HCT116 (cell line): ENCODE measurements around the gene SEPTIN12. TPM values are rescaled to one million over a fixed set of nuclear protein-coding genes. Genes with fewer than 3 reads are reported as not detected.
A peak's percentile ranks its signal among the peaks of the same experiment; 100 is the strongest.
"Not testable (repeated sequence)": the region's sequence is repeated elsewhere in the genome, so short reads cannot be mapped to it uniquely, and the experiment has no call there.

Experiments
- ATAC-seq: fragments of 200-7000 bp; cut with Tn5 transposase; 2 replicates; pipeline ENCODE4 v1.9.1; 2020; ENCODE audit warnings: mild to moderate bottlenecking, moderate library complexity
- BruUV-seq: library from RNA; stranded (reverse); fragments of 400-500 nt; replicated peaks from 2 replicates; lab custom pipeline; 2021; lab: Mats Ljungman, UMichigan
- CTCF ChIA-PET: fragments of 300-600 bp; sonication (Branson Sonifier 250); formaldehyde crosslinking; loops from one replicate; lab custom pipeline; 2021; ENCODE audit warnings: antibody characterized with exemption; lab: Charles Lee
- POLR2A ChIA-PET: fragments of 300-600, 350-600 bp; sonication (Branson Sonifier 250); formaldehyde crosslinking; loops from one replicate; lab custom pipeline; 2021; ENCODE audit warnings: antibody characterized with exemption; lab: Charles Lee
- RAD21 ChIA-PET, 2 experiments: fragments of 300-600 bp; sonication (Branson Sonifier 250); formaldehyde crosslinking; loops; one replicate each; lab custom pipeline; 2023; ENCODE audit warnings: low total read pairs in 2 of 2; ENCODE audit not compliant: uncharacterized antibody in 2 of 2, unreplicated experiment in 2 of 2, low non-redundant PET in 1 of 2; lab: Charles Lee
- DNase-seq: peaks from one replicate; pipeline ENCODE4 v3.0.0-alpha.2; 2010; ENCODE audit warnings: low read depth, low spot score
- H2AFZ ChIP-seq: fragments of 200-600 bp; shearing (Covaris generic), sonication (generic); 2 replicates; pipeline ENCODE4 v1.6.1; 2017; ENCODE audit warnings: low read depth, mixed run types, mixed read lengths, antibody characterized with exemption, low read length; ENCODE audit not compliant: poor library complexity, severe bottlenecking
- H3K27ac ChIP-seq: 2 replicates; pipeline ENCODE4 v1.5.1; 2012; ENCODE audit warnings: low read depth, low read length
- H3K27me3 ChIP-seq: fragments of 200-600 bp; sonication (generic); 2 replicates; pipeline ENCODE4 v1.6.1; 2016; ENCODE audit warnings: mixed run types, low read length, mixed read lengths; ENCODE audit not compliant: insufficient read depth
- H3K36me3 ChIP-seq, 2 experiments: fragments of 200-500 bp in 1 of 2; fragments of 200-600 bp in 1 of 2; sonication (Bioruptor generic) in 1 of 2; sonication (generic) in 1 of 2; 2 replicates each; pipeline versions ENCODE4 v1.5.1 to v1.6.1; 2014 to 2016; ENCODE audit warnings: low read length in 2 of 2, inconsistent platforms in 1 of 2, mixed read lengths in 1 of 2, mixed run types in 1 of 2; ENCODE audit not compliant: insufficient read depth in 2 of 2, control insufficient read depth in 1 of 2
- H3K4me1 ChIP-seq, 2 experiments: fragments of 200-600 bp in 1 of 2; sonication (generic) in 1 of 2; 2 replicates each; pipeline versions ENCODE4 v1.5.1 to v1.6.1; 2012 to 2017; ENCODE audit warnings: low read length in 2 of 2, inconsistent platforms in 1 of 2, mild to moderate bottlenecking in 1 of 2, mixed read lengths in 1 of 2, mixed run types in 1 of 2, moderate library complexity in 1 of 2; ENCODE audit not compliant: insufficient read depth in 2 of 2, control insufficient read depth in 1 of 2
- H3K4me2 ChIP-seq: fragments of 200-600 bp; sonication (generic); 2 replicates; pipeline ENCODE4 v1.6.1; 2017; ENCODE audit warnings: mixed run types, low read length, mixed read lengths
- H3K4me3 ChIP-seq, 2 experiments: fragments of 200-600 bp in 1 of 2; sonication (generic) in 1 of 2; replicated peaks in 1 of 2; 2 replicates each; pipeline ENCODE4 v1.5.1; 2011 to 2016; ENCODE audit warnings: low read length in 2 of 2, control low read depth in 1 of 2, low read depth in 1 of 2, mild to moderate bottlenecking in 1 of 2, mixed read lengths in 1 of 2, mixed run types in 1 of 2
- H3K79me2 ChIP-seq: fragments of 200-600 bp; sonication (generic); 2 replicates; pipeline ENCODE4 v1.6.1; 2017; ENCODE audit warnings: mild to moderate bottlenecking, mixed run types, low read length, moderate library complexity, mixed read lengths; ENCODE audit not compliant: insufficient read depth
- H3K9ac ChIP-seq: fragments of 200-600 bp; sonication (generic); 2 replicates; pipeline ENCODE4 v1.6.1; 2016; ENCODE audit warnings: low read length, mixed read lengths
- H3K9me2 ChIP-seq: fragments of 200-600 bp; sonication (generic), shearing (Covaris generic); 2 replicates; pipeline ENCODE4 v1.6.1; 2017; ENCODE audit warnings: mixed run types, mild to moderate bottlenecking, moderate library complexity; ENCODE audit not compliant: insufficient read depth
- H3K9me3 ChIP-seq, 2 experiments: fragments of 200-500 bp in 1 of 2; fragments of 200-600 bp in 1 of 2; sonication (Bioruptor generic) in 1 of 2; sonication (generic) in 1 of 2; 2 replicates each; pipeline ENCODE4 v1.6.1; 2014 to 2017; ENCODE audit warnings: low read length in 2 of 2, mixed read lengths in 2 of 2, inconsistent platforms in 1 of 2, low read depth in 1 of 2, mild to moderate bottlenecking in 1 of 2, mixed run types in 1 of 2, moderate library complexity in 1 of 2; ENCODE audit not compliant: control insufficient read depth in 1 of 2, insufficient read depth in 1 of 2
- H4K20me1 ChIP-seq: fragments of 200-600 bp; sonication (generic), shearing (Covaris generic); 2 replicates; pipeline ENCODE4 v1.6.1; 2017; ENCODE audit warnings: mixed run types, mild to moderate bottlenecking, moderate library complexity; ENCODE audit not compliant: insufficient read depth
- FOSL1 ChIP-seq: IDR thresholded peaks from 2 replicates; pipeline ENCODE4 v1.6.1; 2012; ENCODE audit warnings: low read depth
- JUND ChIP-seq: IDR thresholded peaks from 2 replicates; pipeline ENCODE4 v1.6.1; 2012
- POLR2A ChIP-seq: IDR thresholded peaks from 2 replicates; pipeline ENCODE4 v1.7.0; 2011; ENCODE audit warnings: borderline replicate concordance; ENCODE audit not compliant: insufficient read depth, insufficient read length; ENCODE audit errors: extremely low read depth
- SIN3A ChIP-seq: IDR thresholded peaks from 2 replicates; pipeline ENCODE4 v1.6.1; 2012; ENCODE audit warnings: low read depth
- TCF7L2 ChIP-seq: IDR thresholded peaks from 2 replicates; pipeline ENCODE4 v1.7.0; 2011; ENCODE audit warnings: borderline replicate concordance, inconsistent platforms; ENCODE audit not compliant: insufficient read depth, insufficient read length; ENCODE audit errors: extremely low read depth
- ZFX ChIP-seq: fragments of 450-650 bp; IDR thresholded peaks from 2 replicates; pipeline ENCODE4 v1.6.1; 2017
- intact Hi-C: fragments of 100-400 bp; cut with micrococcal nuclease; formaldehyde crosslinking; loops from 2 replicates; pipeline ENCODE4 v1.10.0; 2022
- total RNA-seq: library from RNA; stranded (reverse); gene quantifications from one replicate; pipeline ENCODE4 v1.2.1, GENCODE V29; 2021; ENCODE audit not compliant: unreplicated experiment
- TF ChIP-seq, protein P1 (sequence below): IDR thresholded peaks from 2 replicates; pipeline ENCODE4 v1.6.1; 2011; ENCODE audit warnings: mild to moderate bottlenecking, low read length, moderate library complexity; ENCODE audit not compliant: insufficient replicate concordance; ENCODE audit errors: extremely low read depth

SEPTIN12 gene
- total RNA-seq, 1 experiment from 2014 or later, result not detected

DNA sequence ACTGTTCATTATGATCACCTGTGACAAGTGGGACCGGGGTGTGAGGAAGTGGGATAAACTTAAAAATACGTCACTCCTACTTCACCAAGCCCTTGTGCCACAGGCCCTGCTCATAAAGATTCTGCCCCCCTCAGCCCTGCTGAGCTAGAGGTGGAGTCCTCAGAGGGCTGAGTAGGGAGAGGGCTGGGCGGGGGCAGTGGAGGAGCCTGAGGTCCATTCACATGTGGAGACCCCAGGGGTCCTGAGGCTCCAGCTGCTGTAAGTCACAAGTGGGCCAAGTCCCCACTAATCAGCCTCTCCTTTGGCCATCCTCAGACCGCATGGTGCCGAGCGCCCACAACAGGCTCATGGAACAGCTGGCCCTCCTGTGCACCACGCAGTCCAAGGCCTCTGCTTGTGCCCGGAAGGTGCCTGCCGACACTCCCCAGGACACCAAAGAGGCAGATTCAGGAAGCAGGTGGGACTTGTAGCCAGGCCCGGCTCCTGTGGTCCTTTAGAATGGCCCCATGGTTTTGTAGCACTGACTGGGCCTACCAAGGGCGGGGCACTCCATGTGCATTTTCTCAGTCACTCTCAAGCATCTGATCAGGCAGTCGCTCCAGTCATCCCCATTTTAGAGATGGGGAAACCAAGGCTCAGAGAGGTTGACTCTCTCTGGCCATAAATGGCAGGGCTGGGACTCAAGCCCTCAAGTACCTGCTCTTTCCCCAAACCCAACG is 43.4 kb downstream of the SEPTIN12 start:
- Histone ChIP-seq H4K20me1 (no peaks in the 10 kb centered on the region), H3K36me3 (no peaks in the 10 kb centered on the region), H3K4me2 (no peak overlapping the region), H2AFZ (no peak overlapping the region), H3K79me2 (no peaks in the 10 kb centered on the region), H3K27ac (no peak overlapping the region), H3K9me3 (no peaks in the 10 kb centered on the region), H3K9ac (no peak overlapping the region), H3K27me3 (no peaks in the 10 kb centered on the region), H3K4me1 (no peaks in the 10 kb centered on the region), H3K4me3 (no peak overlapping the region), H3K9me2 (no peaks in the 10 kb centered on the region)
- CTCF ChIA-PET, result no interaction called here
- intact Hi-C loops, result no loop called here
- RAD21 ChIA-PET, result no interaction called here
- no TSS peak for BruUV-seq
- TF ChIP-seq TCF7L2 (no peak), ZFX (peak; percentile 17; the same call in 1 of the 2 replicates)
- ATAC-seq (no peak), DNase-seq (no peak)
- POLR2A ChIA-PET, result interaction anchor here (1.2 kb wide), 1 partner anchor 10 kb away, joined by 4 read pairs; the partner anchor contains the start of genes ANKS3 and DNAAF8

DNA sequence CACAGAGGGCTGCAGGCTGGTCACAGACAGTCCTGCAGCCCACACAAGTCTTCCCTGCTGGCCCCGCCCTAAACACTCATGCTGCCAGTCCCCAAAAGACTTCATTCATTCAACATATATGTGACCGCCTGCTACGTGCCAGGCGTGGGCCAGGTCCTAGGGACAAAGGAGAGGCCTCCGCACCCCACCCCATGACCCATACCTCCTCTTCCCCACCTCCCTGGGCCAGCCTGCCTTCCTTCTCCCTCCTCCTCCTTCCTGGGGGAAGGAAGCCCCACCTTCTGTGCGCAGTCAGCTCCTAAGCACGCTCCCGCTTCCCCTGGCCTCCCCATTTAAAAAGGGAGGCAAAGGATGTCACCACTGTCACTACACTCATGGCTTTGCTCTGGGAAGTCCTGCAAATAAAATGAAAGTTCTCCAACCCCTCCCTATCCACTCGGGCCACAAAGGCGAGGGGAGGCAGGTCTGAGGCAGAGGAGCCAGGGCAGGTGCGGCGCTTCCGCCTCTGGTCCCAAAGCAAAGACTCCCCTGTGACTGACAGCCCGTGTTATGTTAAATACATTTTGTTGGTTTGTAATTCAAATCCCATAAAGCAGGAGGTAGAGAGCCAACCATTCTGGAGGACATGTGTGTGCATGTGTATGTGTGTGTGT is 44.8 kb downstream of the SEPTIN12 start:
- ChIA-PET RAD21 (no interaction called here), POLR2A (no interaction called here), CTCF (no interaction called here)
- Histone ChIP-seq H3K79me2 (no peaks in the 10 kb centered on the region), H3K36me3 (no peaks in the 10 kb centered on the region), H3K9me3 (no peaks in the 10 kb centered on the region), H3K9me2 (no peaks in the 10 kb centered on the region), H3K4me3 (no peak overlapping the region), H4K20me1 (no peaks in the 10 kb centered on the region), H3K4me1 (no peaks in the 10 kb centered on the region), H3K9ac (no peak overlapping the region), H3K27ac (no peak overlapping the region), H3K4me2 (no peak overlapping the region), H3K27me3 (no peaks in the 10 kb centered on the region), H2AFZ (no peak overlapping the region)
- DNase-seq (no peak), ATAC-seq (no peak)
- BruUV-seq, result no TSS peak
- intact Hi-C loops, result no loop called here
- TF ChIP-seq, protein P1, sequence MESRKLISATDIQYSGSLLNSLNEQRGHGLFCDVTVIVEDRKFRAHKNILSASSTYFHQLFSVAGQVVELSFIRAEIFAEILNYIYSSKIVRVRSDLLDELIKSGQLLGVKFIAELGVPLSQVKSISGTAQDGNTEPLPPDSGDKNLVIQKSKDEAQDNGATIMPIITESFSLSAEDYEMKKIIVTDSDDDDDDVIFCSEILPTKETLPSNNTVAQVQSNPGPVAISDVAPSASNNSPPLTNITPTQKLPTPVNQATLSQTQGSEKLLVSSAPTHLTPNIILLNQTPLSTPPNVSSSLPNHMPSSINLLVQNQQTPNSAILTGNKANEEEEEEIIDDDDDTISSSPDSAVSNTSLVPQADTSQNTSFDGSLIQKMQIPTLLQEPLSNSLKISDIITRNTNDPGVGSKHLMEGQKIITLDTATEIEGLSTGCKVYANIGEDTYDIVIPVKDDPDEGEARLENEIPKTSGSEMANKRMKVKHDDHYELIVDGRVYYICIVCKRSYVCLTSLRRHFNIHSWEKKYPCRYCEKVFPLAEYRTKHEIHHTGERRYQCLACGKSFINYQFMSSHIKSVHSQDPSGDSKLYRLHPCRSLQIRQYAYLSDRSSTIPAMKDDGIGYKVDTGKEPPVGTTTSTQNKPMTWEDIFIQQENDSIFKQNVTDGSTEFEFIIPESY, result no peak
- TF ChIP-seq JUND (no peak), SIN3A (no peak), POLR2A (no peak), FOSL1 (no peak)

GRCh38 chr16:4738370-4738769 is 49.8 kb downstream of the SEPTIN12 start:
- H3K9me2 ChIP-seq, CTCF ChIA-PET, RAD21 ChIA-PET, H3K27ac ChIP-seq, H3K4me3 ChIP-seq, DNase-seq, H3K79me2 ChIP-seq, BruUV-seq, H3K9me3 ChIP-seq, intact Hi-C loops, ATAC-seq, POLR2A ChIA-PET, H2AFZ ChIP-seq, H3K27me3 ChIP-seq, H3K4me2 ChIP-seq, H3K36me3 ChIP-seq, H3K9ac ChIP-seq, H4K20me1 ChIP-seq: not testable (repeated sequence)
- H3K4me1 ChIP-seq, result peaks cover 8 to 11% of the 10 kb centered on the region in 2 experiments; a peak in 3 of 4 replicates
